Natural killer cell (primary cell): ENCODE results near the gene RNF138. TPM values are rescaled to one million over a fixed set of nuclear protein-coding genes. Genes with fewer than 3 reads are reported as not detected.

ENCODE experiments used
- ATAC-seq, 3 donors: fragments of 150-1000 bp in 2 of 3; fragments of 200-7000 bp in 1 of 3; cut with Tn5 transposase; 1 replicate in 1 of 3; 2 replicates in 2 of 3; pipeline ENCODE4 v1.10.0; 2021; ENCODE audit warnings: mild to moderate bottlenecking in 2 of 3, moderate library complexity in 2 of 3
- DNase-seq, 2 donors: peaks; one replicate each; pipeline versions ENCODE4 v3.0.0 to v3.0.0-alpha.2; 2013 to 2021; ENCODE audit warnings: mixed read lengths in 1 of 2
- H3K27ac ChIP-seq: one replicate; pipeline ENCODE4 v1.5.1; 2013; ENCODE audit warnings: mild to moderate bottlenecking, low read length
- H3K27me3 ChIP-seq: one replicate; pipeline ENCODE4 v1.6.1; 2013; ENCODE audit warnings: low read length; ENCODE audit not compliant: control insufficient read depth, insufficient read depth
- H3K36me3 ChIP-seq: one replicate; pipeline ENCODE4 v1.6.1; 2013; ENCODE audit warnings: low read length; ENCODE audit not compliant: control insufficient read depth, insufficient read depth
- H3K4me1 ChIP-seq: one replicate; pipeline ENCODE4 v1.6.1; 2013; ENCODE audit warnings: low read length; ENCODE audit not compliant: control insufficient read depth, insufficient read depth
- H3K4me3 ChIP-seq: one replicate; pipeline ENCODE4 v1.5.1; 2013; ENCODE audit warnings: low read length
- H3K9me3 ChIP-seq: one replicate; pipeline ENCODE4 v1.6.1; 2013; ENCODE audit warnings: low read length; ENCODE audit not compliant: control insufficient read depth, insufficient read depth
- H3K27ac Mint-ChIP-seq, 2 donors: one replicate each; pipeline ENCODE4 v1.8.0; 2022; ENCODE audit warnings: mild to moderate bottlenecking in 2 of 2, mixed read lengths in 2 of 2, moderate library complexity in 1 of 2
- H3K27me3 Mint-ChIP-seq, 2 donors: one replicate each; pipeline ENCODE4 v1.8.0; 2022; ENCODE audit warnings: low read depth in 2 of 2, mixed read lengths in 2 of 2
- H3K36me3 Mint-ChIP-seq: one replicate; pipeline ENCODE4 v1.8.0; 2022; ENCODE audit warnings: mixed read lengths
- H3K4me1 Mint-ChIP-seq, 2 donors: one replicate each; pipeline ENCODE4 v1.8.0; 2022; ENCODE audit warnings: mixed read lengths in 2 of 2
- H3K4me3 Mint-ChIP-seq: one replicate; pipeline ENCODE4 v1.8.0; 2022; ENCODE audit warnings: mild to moderate bottlenecking, moderate library complexity, mixed read lengths
- H3K9me3 Mint-ChIP-seq, 2 donors: one replicate each; pipeline ENCODE4 v1.8.0; 2022; ENCODE audit warnings: mixed read lengths in 2 of 2
- WGBS: methylation state at CpG from one replicate; pipeline ENCODE4 v1.1.7; 2013; ENCODE audit warnings: missing lambda C conversion rate; ENCODE audit not compliant: insufficient coverage; 5-methylcytosine and 5-hydroxymethylcytosine counted together
- intact Hi-C: fragments of 100-400 bp; cut with micrococcal nuclease; formaldehyde crosslinking; loops from one replicate; pipeline ENCODE4 v1.14.2; 2022
- total RNA-seq, 4 donors: library from RNA; stranded (reverse); fragments of 120-200 nt in 1 of 4; gene quantifications; one replicate each; pipeline versions ENCODE4 v1.2.3 to v1.2.4, GENCODE V29; 2013 to 2022
- TF ChIP-seq, protein P1 (sequence below): fragments of 200-600 bp; IDR thresholded peaks from one replicate; pipeline ENCODE4 v1.8.0; 2022; ENCODE audit warnings: antibody characterized with exemption

Gene RNF138
- total RNA-seq, 3 donors from 2014 or later (not counting 1 experiment from before 2014, with no cell fraction given) = 76.6 to 89.8 (median 87.7) TPM

DNA sequence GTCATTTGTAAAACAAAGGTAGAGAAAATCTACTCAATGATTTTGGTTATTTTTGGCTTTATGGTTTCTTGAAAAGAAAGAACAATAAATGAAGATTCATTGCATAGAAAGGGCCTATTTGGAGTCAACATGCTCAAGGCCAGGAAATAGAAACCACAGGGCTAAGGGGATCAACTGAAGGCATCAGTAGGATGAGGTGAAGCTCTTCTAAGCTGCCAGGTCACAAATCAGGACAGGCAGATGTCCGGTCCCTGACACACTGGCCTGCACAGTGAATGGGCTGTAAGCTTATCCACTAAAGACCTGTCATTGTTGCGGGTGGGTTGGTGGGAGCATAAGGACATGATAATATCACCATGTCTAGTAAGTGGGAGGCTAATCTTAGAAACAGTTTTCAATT is 31.6 kb upstream of the RNF138 start:
- Histone ChIP-seq H3K27ac (no peak overlapping the region), H3K27me3 (no peaks in the 10 kb centered on the region), H3K9me3 (no peaks in the 10 kb centered on the region), H3K36me3 (peaks cover 35% of the 10 kb centered on the region), H3K4me1 (peaks cover 8% of the 10 kb centered on the region), H3K4me3 (no peak overlapping the region)
- Mint-ChIP-seq H3K27ac (peak overlapping the region; percentile 39 to 70), H3K4me3 (no peak overlapping the region), H3K9me3 (no peaks in the 10 kb centered on the region), H3K4me1 (peaks cover 53 to 58% of the 10 kb centered on the region in 2 donors), H3K36me3 (peaks cover 7% of the 10 kb centered on the region), H3K27me3 (no peaks in the 10 kb centered on the region)
- DNase-seq (no peak), ATAC-seq (peak in 2 of 3 donors; percentile 15 to 43)
- 63% methylated on average over 2 of the region's 2 CpGs for WGBS
- TF ChIP-seq, protein P1, sequence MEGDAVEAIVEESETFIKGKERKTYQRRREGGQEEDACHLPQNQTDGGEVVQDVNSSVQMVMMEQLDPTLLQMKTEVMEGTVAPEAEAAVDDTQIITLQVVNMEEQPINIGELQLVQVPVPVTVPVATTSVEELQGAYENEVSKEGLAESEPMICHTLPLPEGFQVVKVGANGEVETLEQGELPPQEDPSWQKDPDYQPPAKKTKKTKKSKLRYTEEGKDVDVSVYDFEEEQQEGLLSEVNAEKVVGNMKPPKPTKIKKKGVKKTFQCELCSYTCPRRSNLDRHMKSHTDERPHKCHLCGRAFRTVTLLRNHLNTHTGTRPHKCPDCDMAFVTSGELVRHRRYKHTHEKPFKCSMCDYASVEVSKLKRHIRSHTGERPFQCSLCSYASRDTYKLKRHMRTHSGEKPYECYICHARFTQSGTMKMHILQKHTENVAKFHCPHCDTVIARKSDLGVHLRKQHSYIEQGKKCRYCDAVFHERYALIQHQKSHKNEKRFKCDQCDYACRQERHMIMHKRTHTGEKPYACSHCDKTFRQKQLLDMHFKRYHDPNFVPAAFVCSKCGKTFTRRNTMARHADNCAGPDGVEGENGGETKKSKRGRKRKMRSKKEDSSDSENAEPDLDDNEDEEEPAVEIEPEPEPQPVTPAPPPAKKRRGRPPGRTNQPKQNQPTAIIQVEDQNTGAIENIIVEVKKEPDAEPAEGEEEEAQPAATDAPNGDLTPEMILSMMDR = no peak
- intact Hi-C loops = no loop called here

DNA sequence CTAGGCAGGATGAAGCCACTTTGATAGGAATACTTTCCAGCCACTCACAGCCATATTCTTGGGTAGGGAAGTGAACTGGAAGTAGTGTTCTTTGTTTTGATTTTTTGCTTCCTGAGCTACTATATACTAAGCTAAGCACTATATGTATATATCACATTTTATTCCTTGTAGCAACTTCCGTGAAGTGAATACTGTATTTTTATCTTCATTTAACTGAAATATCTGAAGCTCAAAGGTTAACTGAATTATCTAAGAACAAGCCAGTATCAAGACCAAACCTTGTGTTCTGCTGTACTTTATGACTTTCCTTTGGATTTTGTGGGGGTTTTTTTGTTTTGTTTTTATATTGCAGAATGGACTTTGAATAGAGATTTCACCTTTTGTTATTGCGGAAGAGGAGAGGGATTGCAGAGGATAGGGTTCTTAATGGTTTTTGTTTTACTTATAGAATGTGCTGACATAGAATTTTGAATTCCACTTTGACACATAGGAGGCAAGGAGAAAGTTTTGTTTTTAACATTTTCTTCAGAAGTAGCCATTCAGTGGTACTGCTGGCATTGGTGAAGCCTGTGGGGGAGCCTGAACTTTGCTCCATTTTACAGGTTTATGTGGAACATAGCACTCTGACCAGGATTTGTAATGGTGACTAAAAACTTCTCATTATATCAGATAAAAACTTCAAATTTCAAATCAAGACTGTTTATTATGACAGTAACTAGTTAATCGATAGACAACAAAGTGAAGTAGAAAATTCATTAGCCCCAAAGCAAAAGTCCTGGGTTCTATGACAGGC is 24.1 kb upstream of the RNF138 start:
- no peak overlapping the region for H3K4me3 ChIP-seq
- H3K9me3 ChIP-seq = no peaks in the 10 kb centered on the region
- peaks cover 37% of the 10 kb centered on the region for H3K36me3 ChIP-seq
- peaks cover 2% of the 10 kb centered on the region for H3K4me1 ChIP-seq
- H3K27me3 ChIP-seq = no peaks in the 10 kb centered on the region
- 96% methylated on average over 2 of the region's 3 CpGs for WGBS
- Mint-ChIP-seq H3K27ac (peak overlapping the region; percentile 47 to 70), H3K4me3 (no peak overlapping the region), H3K27me3 (no peaks in the 10 kb centered on the region), H3K36me3 (peaks cover 16% of the 10 kb centered on the region), H3K4me1 (peaks cover 11 to 20% of the 10 kb centered on the region in 2 donors), H3K9me3 (no peaks in the 10 kb centered on the region)
- no peak overlapping the region for H3K27ac ChIP-seq
- TF ChIP-seq, protein P1 = no peak
- ATAC-seq (no peak), DNase-seq (no peak)
- intact Hi-C loops = no loop called here

DNA sequence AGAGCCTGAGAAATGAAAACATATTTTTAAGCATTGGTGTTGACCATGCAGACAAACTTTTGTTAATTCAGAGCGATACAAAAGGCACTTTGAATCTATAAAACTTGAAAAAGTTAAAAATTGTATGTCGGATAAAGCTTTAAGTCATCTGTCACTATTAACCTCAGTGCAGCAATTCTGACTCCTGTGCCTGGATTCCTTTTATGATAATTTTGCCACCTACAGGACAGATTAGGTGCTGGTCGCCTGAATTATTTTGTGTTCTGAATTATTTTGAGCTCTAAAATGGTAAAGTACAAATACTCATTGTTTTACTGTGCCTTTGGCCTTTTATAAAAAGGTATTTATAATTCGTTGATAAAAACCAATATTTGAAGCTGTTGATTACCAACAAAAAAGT is 19.4 kb upstream of the RNF138 start:
- Mint-ChIP-seq H3K27ac (peak overlapping the region in 1 of 2 donors; percentile 73), H3K36me3 (peaks cover 21% of the 10 kb centered on the region), H3K4me1 (peaks cover 24 to 27% of the 10 kb centered on the region in 2 donors), H3K9me3 (no peaks in the 10 kb centered on the region), H3K4me3 (no peak overlapping the region), H3K27me3 (no peaks in the 10 kb centered on the region)
- Histone ChIP-seq H3K27me3 (no peaks in the 10 kb centered on the region), H3K36me3 (peaks cover 36% of the 10 kb centered on the region), H3K9me3 (no peaks in the 10 kb centered on the region), H3K4me1 (peaks cover 2% of the 10 kb centered on the region), H3K27ac (no peak overlapping the region), H3K4me3 (no peak overlapping the region)
- 49% methylated on average over 2 of the region's 4 CpGs for WGBS
- TF ChIP-seq, protein P1 = peak; percentile 66
- ATAC-seq (peak; percentile 72 to 89 (median 81)), DNase-seq (peak in 1 of 2 donors; percentile 64)
- intact Hi-C loops = loop anchor here (5.0 kb wide), 1 partner anchor 130 kb away; the partner anchor contains the start of gene TRAPPC8
